HEK293 (cell line): ENCODE measurements around the gene ZFAND3.

Experiments used
- CTCF ChIA-PET: fragments of 350-600 bp; formaldehyde crosslinking; extraction: SDS; loops from one replicate; lab custom pipeline; 2021; ENCODE audit warnings: antibody characterized with exemption; lab: Yijun Ruan, JAX
- POLR2A ChIA-PET: fragments of 300-600 bp; formaldehyde crosslinking; extraction: SDS; loops from one replicate; lab custom pipeline; 2020; ENCODE audit warnings: antibody characterized with exemption, inconsistent platforms; lab: Yijun Ruan, JAX
- H3K27ac ChIP-seq: fragments of 200-500 bp; sonication (Bioruptor generic); 2 replicates; pipeline ENCODE4 v1.5.1; 2014; ENCODE audit warnings: low read depth, low read length, control low read depth, inconsistent platforms; ENCODE audit errors: extremely low read depth
- H3K36me3 ChIP-seq, 2 experiments: fragments of 200-500 bp in 1 of 2; sonication (Bioruptor generic) in 1 of 2; 1 replicate in 1 of 2; 2 replicates in 1 of 2; pipeline ENCODE4 v1.5.1; 2014 to 2017; ENCODE audit warnings: inconsistent platforms in 2 of 2, low read length in 2 of 2; ENCODE audit not compliant: control insufficient read depth in 2 of 2, insufficient read depth in 1 of 2
- H3K4me1 ChIP-seq: fragments of 200-500 bp; sonication (Bioruptor generic); 2 replicates; pipeline ENCODE4 v1.5.1; 2014; ENCODE audit warnings: mild to moderate bottlenecking, low read length, inconsistent platforms; ENCODE audit not compliant: control insufficient read depth, insufficient read depth
- H3K4me3 ChIP-seq: 2 replicates; pipeline ENCODE4 v1.5.1; 2011; ENCODE audit warnings: low read depth, mild to moderate bottlenecking, control low read depth, low read length, moderate library complexity
- H3K9me3 ChIP-seq: fragments of 200-500 bp; sonication (Bioruptor generic); 2 replicates; pipeline ENCODE4 v1.5.1; 2014; ENCODE audit warnings: low read depth, low read length, inconsistent platforms; ENCODE audit not compliant: control insufficient read depth, insufficient read depth
- EGR2 ChIP-seq: fragments of 450-650 bp; formaldehyde crosslinking; IDR thresholded peaks from 2 replicates; pipeline ENCODE4 v1.5.1; 2016; ENCODE audit warnings: low read depth, missing biosample characterization, missing genetic modification characterization
- GFI1B ChIP-seq: fragments of 450-650 bp; formaldehyde crosslinking; IDR thresholded peaks from 2 replicates; pipeline ENCODE4 v1.5.1; 2016; ENCODE audit warnings: missing biosample characterization, missing genetic modification characterization
- SETDB1 ChIP-seq: IDR thresholded peaks from one replicate; pipeline ENCODE4 v1.6.1; 2017; ENCODE audit warnings: mild to moderate bottlenecking, low read length, moderate library complexity, mixed read lengths; ENCODE audit not compliant: insufficient read length
- TCF7L2 ChIP-seq: IDR thresholded peaks from 2 replicates; pipeline ENCODE4 v1.6.1; 2011; ENCODE audit warnings: low read depth, mild to moderate bottlenecking, inconsistent platforms, low read length, moderate library complexity, borderline replicate concordance
- ZBTB26 ChIP-seq: fragments of 450-650 bp; formaldehyde crosslinking; optimal IDR thresholded peaks from 2 replicates; pipeline ENCODE3; 2016; ENCODE audit warnings: missing biosample characterization, mild to moderate bottlenecking, missing genetic modification characterization
- ZNF146 ChIP-seq: fragments of 450-650 bp; formaldehyde crosslinking; IDR thresholded peaks from 2 replicates; pipeline ENCODE4 v1.5.1; 2016; ENCODE audit warnings: missing biosample characterization, missing genetic modification characterization
- ZNF157 ChIP-seq: fragments of 450-650 bp; formaldehyde crosslinking; IDR thresholded peaks from 2 replicates; pipeline ENCODE4 v1.5.1; 2016; ENCODE audit warnings: missing biosample characterization, missing genetic modification characterization
- ZNF24 ChIP-seq: fragments of 450-650 bp; formaldehyde crosslinking; IDR thresholded peaks from 2 replicates; pipeline ENCODE4 v1.5.1; 2016; ENCODE audit warnings: missing biosample characterization, missing genetic modification characterization
- ZNF248 ChIP-seq: fragments of 450-650 bp; formaldehyde crosslinking; IDR thresholded peaks from 2 replicates; pipeline ENCODE4 v1.5.1; 2017; ENCODE audit warnings: missing biosample characterization, missing genetic modification characterization
- ZNF274 ChIP-seq, 2 experiments: fragments of 200-500 bp in 1 of 2; fragments of 450-650 bp in 1 of 2; sonication (Bioruptor generic) in 1 of 2; formaldehyde crosslinking in 1 of 2; IDR thresholded peaks; 2 replicates each; pipeline versions ENCODE4 v1.5.1 to v1.6.1; 2014 to 2016; ENCODE audit warnings: borderline replicate concordance in 1 of 2, inconsistent platforms in 1 of 2, low read length in 1 of 2, missing biosample characterization in 1 of 2, missing genetic modification characterization in 1 of 2
- ZNF302 ChIP-seq: fragments of 450-650 bp; formaldehyde crosslinking; IDR thresholded peaks from 2 replicates; pipeline ENCODE4 v1.5.1; 2016; ENCODE audit warnings: missing biosample characterization, missing genetic modification characterization, low read depth
- ZNF311 ChIP-seq: fragments of 450-650 bp; formaldehyde crosslinking; IDR thresholded peaks from 2 replicates; pipeline ENCODE4 v1.5.1; 2017; ENCODE audit warnings: missing biosample characterization, missing genetic modification characterization, borderline replicate concordance
- ZNF37A ChIP-seq: fragments of 450-650 bp; IDR thresholded peaks from 2 replicates; pipeline ENCODE4 v1.5.1; 2018; ENCODE audit warnings: missing biosample characterization, missing genetic modification characterization
- ZNF433 ChIP-seq: fragments of 450-650 bp; formaldehyde crosslinking; IDR thresholded peaks from 2 replicates; pipeline ENCODE4 v1.5.1; 2016; ENCODE audit warnings: missing biosample characterization, missing genetic modification characterization, low read depth
- ZNF514 ChIP-seq: fragments of 450-650 bp; formaldehyde crosslinking; IDR thresholded peaks from 2 replicates; pipeline ENCODE4 v1.5.1; 2016; ENCODE audit warnings: missing biosample characterization, missing genetic modification characterization
- ZNF555 ChIP-seq: fragments of 450-650 bp; formaldehyde crosslinking; conservative IDR thresholded peaks from 2 replicates; pipeline ENCODE4 v1.5.1; 2017; ENCODE audit warnings: missing biosample characterization, mild to moderate bottlenecking, missing genetic modification characterization, inconsistent platforms
- ZNF664 ChIP-seq: fragments of 450-650 bp; formaldehyde crosslinking; IDR thresholded peaks from 2 replicates; pipeline ENCODE4 v1.5.1; 2016; ENCODE audit warnings: missing biosample characterization, missing genetic modification characterization
- ZNF76 ChIP-seq: fragments of 450-650 bp; formaldehyde crosslinking; IDR thresholded peaks from 2 replicates; pipeline ENCODE4; 2016; ENCODE audit warnings: low read depth, missing biosample characterization, missing genetic modification characterization, borderline replicate concordance
- ZSCAN5A ChIP-seq: fragments of 450-650 bp; formaldehyde crosslinking; IDR thresholded peaks from 2 replicates; pipeline ENCODE4 v1.5.1; 2016; ENCODE audit warnings: missing biosample characterization, missing genetic modification characterization
- TF ChIP-seq, protein P1 (sequence below): fragments of 450-650 bp; formaldehyde crosslinking; IDR thresholded peaks from 2 replicates; pipeline ENCODE4 v1.5.0; 2017; ENCODE audit warnings: missing biosample characterization, missing genetic modification characterization, borderline replicate concordance
- TF ChIP-seq, protein P2 (sequence below): fragments of 450-650 bp; formaldehyde crosslinking; IDR thresholded peaks from 2 replicates; pipeline ENCODE4 v1.5.1; 2016; ENCODE audit warnings: missing biosample characterization, missing genetic modification characterization
- TF ChIP-seq, protein P3 (sequence below): fragments of 450-650 bp; formaldehyde crosslinking; IDR thresholded peaks from 2 replicates; pipeline ENCODE4 v1.5.1; 2016; ENCODE audit warnings: missing biosample characterization, missing genetic modification characterization

The ZFAND3 gene

DNA sequence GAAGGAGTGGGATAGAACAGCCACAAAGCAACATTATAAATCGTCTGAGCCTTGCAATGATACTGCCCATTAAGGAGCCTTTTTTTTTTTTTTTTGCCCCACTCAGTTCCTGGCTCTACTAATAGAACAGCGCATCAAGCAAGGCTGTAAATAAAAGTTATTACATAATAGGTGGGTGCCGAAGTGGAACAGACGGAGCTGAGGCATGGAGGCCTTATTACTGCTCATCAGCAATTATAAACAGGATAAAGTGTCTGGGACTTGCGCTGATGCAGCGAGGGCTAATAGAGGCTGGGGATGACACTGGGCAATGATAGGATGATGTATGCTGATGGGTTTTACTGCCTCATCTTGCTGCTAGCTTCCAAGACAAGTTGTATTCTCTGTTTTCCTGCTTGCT is 272.1 kb downstream of the ZFAND3 start:
- Histone ChIP-seq H3K4me1 (peaks cover 3% of the 10 kb centered on the region; the same call in 1 of the 2 replicates), H3K27ac (no peak overlapping the region), H3K9me3 (no peaks in the 10 kb centered on the region), H3K36me3 (no peaks in the 10 kb centered on the region), H3K4me3 (no peak overlapping the region)
- CTCF ChIA-PET: interaction anchor here (1.4 kb wide), 1 partner anchor 402 kb away, joined by 3 read pairs; no protein-coding TSS in a partner anchor
- TF ChIP-seq ZNF248 (tag by site-specific recombination) (no peak), ZNF274 (IDR thresholded peaks at IDR 0.05; ENCODE audit: low read length) (no peak), ZNF274 (tag by site-specific recombination; IDR thresholded peaks at IDR 0.05; ENCODE audit: borderline replicate concordance) (no peak)
- TF ChIP-seq, protein P1, sequence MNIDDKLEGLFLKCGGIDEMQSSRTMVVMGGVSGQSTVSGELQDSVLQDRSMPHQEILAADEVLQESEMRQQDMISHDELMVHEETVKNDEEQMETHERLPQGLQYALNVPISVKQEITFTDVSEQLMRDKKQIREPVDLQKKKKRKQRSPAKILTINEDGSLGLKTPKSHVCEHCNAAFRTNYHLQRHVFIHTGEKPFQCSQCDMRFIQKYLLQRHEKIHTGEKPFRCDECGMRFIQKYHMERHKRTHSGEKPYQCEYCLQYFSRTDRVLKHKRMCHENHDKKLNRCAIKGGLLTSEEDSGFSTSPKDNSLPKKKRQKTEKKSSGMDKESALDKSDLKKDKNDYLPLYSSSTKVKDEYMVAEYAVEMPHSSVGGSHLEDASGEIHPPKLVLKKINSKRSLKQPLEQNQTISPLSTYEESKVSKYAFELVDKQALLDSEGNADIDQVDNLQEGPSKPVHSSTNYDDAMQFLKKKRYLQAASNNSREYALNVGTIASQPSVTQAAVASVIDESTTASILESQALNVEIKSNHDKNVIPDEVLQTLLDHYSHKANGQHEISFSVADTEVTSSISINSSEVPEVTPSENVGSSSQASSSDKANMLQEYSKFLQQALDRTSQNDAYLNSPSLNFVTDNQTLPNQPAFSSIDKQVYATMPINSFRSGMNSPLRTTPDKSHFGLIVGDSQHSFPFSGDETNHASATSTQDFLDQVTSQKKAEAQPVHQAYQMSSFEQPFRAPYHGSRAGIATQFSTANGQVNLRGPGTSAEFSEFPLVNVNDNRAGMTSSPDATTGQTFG: no peak
- POLR2A ChIA-PET: no interaction called here

GRCh38 chr6:38092465-38092864 is 272.9 kb downstream of the ZFAND3 start:
- Histone ChIP-seq H3K36me3 (no peaks in the 10 kb centered on the region), H3K4me3 (no peak overlapping the region), H3K4me1 (peaks cover 3% of the 10 kb centered on the region; the same call in 1 of the 2 replicates), H3K9me3 (no peaks in the 10 kb centered on the region), H3K27ac (no peak overlapping the region)
- ChIA-PET CTCF (interaction anchor here (1.4 kb wide), 1 partner anchor 401 kb away, joined by 3 read pairs; no protein-coding TSS in a partner anchor), POLR2A (no interaction called here)
- no peak for TF ChIP-seq ZNF433 (tag by site-specific recombination)
- TF ChIP-seq, protein P2, sequence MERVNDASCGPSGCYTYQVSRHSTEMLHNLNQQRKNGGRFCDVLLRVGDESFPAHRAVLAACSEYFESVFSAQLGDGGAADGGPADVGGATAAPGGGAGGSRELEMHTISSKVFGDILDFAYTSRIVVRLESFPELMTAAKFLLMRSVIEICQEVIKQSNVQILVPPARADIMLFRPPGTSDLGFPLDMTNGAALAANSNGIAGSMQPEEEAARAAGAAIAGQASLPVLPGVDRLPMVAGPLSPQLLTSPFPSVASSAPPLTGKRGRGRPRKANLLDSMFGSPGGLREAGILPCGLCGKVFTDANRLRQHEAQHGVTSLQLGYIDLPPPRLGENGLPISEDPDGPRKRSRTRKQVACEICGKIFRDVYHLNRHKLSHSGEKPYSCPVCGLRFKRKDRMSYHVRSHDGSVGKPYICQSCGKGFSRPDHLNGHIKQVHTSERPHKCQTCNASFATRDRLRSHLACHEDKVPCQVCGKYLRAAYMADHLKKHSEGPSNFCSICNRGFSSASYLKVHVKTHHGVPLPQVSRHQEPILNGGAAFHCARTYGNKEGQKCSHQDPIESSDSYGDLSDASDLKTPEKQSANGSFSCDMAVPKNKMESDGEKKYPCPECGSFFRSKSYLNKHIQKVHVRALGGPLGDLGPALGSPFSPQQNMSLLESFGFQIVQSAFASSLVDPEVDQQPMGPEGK: no peak

GRCh38 chr6:38092964-38093363 is 273.4 kb downstream of the ZFAND3 start:
- Histone ChIP-seq H3K36me3 (no peaks in the 10 kb centered on the region), H3K9me3 (no peaks in the 10 kb centered on the region), H3K4me1 (peaks cover 3% of the 10 kb centered on the region; the same call in 1 of the 2 replicates), H3K27ac (no peak overlapping the region), H3K4me3 (no peak overlapping the region)
- ChIA-PET CTCF (interaction anchor here (1.4 kb wide), 1 partner anchor 401 kb away, joined by 3 read pairs; no protein-coding TSS in a partner anchor), POLR2A (no interaction called here)
- no peak for TF ChIP-seq ZNF157 (tag by site-specific recombination)
- no peak for TF ChIP-seq ZSCAN5A (tag by site-specific recombination)
- no peak for TF ChIP-seq EGR2 (tag by site-specific recombination)
- TF ChIP-seq ZNF76 (tag by site-specific recombination): no peak
- no peak for TF ChIP-seq GFI1B (tag by site-specific recombination)
- TF ChIP-seq ZNF302 (tag by site-specific recombination): no peak
- TF ChIP-seq ZNF311 (tag by site-specific recombination): no peak
- no peak for TF ChIP-seq ZNF664 (tag by site-specific recombination)
- TF ChIP-seq SETDB1: no peak
- no peak for TF ChIP-seq ZNF24 (tag by site-specific recombination)
- no peak for TF ChIP-seq TCF7L2
- no peak for TF ChIP-seq ZNF37A (tag by site-specific recombination)
- no peak for TF ChIP-seq ZNF555 (tag by site-specific recombination)
- TF ChIP-seq ZBTB26 (tag by site-specific recombination): no peak
- no peak for TF ChIP-seq ZNF514
- TF ChIP-seq, protein P3, sequence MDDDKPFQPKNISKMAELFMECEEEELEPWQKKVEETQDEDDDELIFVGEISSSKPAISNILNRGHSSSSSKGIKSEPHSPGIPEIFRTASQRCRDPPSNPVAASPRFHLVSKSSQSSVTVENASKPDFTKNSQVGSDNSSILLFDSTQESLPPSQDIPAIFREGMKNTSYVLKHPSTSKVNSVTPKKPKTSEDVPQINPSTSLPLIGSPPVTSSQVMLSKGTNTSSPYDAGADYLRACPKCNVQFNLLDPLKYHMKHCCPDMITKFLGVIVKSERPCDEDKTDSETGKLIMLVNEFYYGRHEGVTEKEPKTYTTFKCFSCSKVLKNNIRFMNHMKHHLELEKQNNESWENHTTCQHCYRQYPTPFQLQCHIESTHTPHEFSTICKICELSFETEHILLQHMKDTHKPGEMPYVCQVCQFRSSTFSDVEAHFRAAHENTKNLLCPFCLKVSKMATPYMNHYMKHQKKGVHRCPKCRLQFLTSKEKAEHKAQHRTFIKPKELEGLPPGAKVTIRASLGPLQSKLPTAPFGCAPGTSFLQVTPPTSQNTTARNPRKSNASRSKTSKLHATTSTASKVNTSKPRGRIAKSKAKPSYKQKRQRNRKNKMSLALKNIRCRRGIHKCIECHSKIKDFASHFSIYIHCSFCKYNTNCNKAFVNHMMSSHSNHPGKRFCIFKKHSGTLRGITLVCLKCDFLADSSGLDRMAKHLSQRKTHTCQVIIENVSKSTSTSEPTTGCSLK (tag by site-specific recombination): no peak
- no peak for TF ChIP-seq ZNF146 (tag by site-specific recombination)
